Measurements from ENCODE around the gene HOOK1. TPM values are rescaled to one million over a fixed set of nuclear protein-coding genes. Genes with fewer than 3 reads are reported as not detected.

HOOK1 gene
- total and polyA plus RNA-seq, 2 donors (not counting 3 experiments of a cell fraction or from before 2014, with no cell fraction given), result not detected

DNA sequence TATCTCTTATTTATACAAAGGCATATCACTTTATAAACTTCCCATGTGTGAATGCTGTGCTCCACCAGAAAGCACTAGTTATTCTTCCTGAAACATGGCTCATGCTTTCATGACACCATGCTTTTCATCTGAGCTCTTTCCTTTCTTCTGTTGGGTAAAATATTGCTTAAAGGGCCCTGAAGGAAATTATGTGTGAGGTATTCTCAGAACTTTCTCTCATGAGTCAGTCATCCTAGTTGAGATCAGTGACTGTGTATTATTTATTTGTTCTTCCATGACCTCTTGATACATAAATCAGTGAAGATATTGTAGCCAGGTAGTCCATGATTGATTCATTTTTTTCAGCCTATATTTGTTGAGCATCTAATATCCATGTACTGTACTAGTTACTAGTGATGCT, 57.0 kb downstream of the HOOK1 start:
- no TSS peak for BruUV-seq (replicated peaks)
- H3K4me2 ChIP-seq (ENCODE audit: insufficient read depth, low read length), result no peak overlapping the region
- no peak overlapping the region for H2AFZ ChIP-seq (ENCODE audit: low read depth, low read length)
- ChIA-PET POLR2A (no interaction called here), CTCF (no interaction called here)
- no peak overlapping the region for H3K4me3 ChIP-seq (replicated peaks in 1 of 3; ENCODE audit: insufficient read depth in 1 of 3, low read depth in 1 of 3, low read length in 3 of 3)
- H3K79me2 ChIP-seq (ENCODE audit: control insufficient read depth, insufficient read depth, low read length), result no peaks in the 10 kb centered on the region
- dilution Hi-C loops (cut with MboI; ENCODE audit: extremely low pct_ligation_motif_present, low sequenced_read_pairs), result no loop called here
- TF ChIP-seq MYC (IDR thresholded peaks at IDR 0.05; ENCODE audit: low read depth, low read length) (no peak), JUN (IDR thresholded peaks at IDR 0.05; ENCODE audit: borderline replicate concordance, insufficient read depth, insufficient read length, low read depth) (no peak), POLR2AphosphoS5 (IDR thresholded peaks at IDR 0.05; ENCODE audit: insufficient read depth, low read depth, low read length) (no peak), GATA2 (IDR thresholded peaks at IDR 0.05; ENCODE audit: insufficient read depth, insufficient read length, low read depth, low read length) (no peak), FOS (IDR thresholded peaks at IDR 0.05; ENCODE audit: borderline replicate concordance, insufficient read depth, low read length) (no peak), POLR2A (IDR thresholded peaks at IDR 0.05; ENCODE audit: low read depth, low read length) (no peak), EZH2 (IDR thresholded peaks at IDR 0.05; ENCODE audit: borderline replicate concordance, low read depth, low read length, severe bottlenecking) (no peak)
- TF ChIP-seq, protein P1, sequence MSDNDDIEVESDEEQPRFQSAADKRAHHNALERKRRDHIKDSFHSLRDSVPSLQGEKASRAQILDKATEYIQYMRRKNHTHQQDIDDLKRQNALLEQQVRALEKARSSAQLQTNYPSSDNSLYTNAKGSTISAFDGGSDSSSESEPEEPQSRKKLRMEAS (IDR thresholded peaks at IDR 0.05; ENCODE audit: insufficient read depth, insufficient read length), result no peak
- TF ChIP-seq, protein P2, sequence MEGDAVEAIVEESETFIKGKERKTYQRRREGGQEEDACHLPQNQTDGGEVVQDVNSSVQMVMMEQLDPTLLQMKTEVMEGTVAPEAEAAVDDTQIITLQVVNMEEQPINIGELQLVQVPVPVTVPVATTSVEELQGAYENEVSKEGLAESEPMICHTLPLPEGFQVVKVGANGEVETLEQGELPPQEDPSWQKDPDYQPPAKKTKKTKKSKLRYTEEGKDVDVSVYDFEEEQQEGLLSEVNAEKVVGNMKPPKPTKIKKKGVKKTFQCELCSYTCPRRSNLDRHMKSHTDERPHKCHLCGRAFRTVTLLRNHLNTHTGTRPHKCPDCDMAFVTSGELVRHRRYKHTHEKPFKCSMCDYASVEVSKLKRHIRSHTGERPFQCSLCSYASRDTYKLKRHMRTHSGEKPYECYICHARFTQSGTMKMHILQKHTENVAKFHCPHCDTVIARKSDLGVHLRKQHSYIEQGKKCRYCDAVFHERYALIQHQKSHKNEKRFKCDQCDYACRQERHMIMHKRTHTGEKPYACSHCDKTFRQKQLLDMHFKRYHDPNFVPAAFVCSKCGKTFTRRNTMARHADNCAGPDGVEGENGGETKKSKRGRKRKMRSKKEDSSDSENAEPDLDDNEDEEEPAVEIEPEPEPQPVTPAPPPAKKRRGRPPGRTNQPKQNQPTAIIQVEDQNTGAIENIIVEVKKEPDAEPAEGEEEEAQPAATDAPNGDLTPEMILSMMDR (IDR thresholded peaks at IDR 0.05; ENCODE audit: extremely low read depth in 1 of 2, insufficient read depth in 1 of 2, low read depth in 1 of 2, low read length in 2 of 2), result no peak
- H4K20me1 ChIP-seq (replicated peaks; ENCODE audit: control insufficient read depth, extremely low read depth, insufficient read depth, low read length), result no peaks in the 10 kb centered on the region
- no peaks in the 10 kb centered on the region for H3K4me1 ChIP-seq (ENCODE audit: control insufficient read depth, extremely low read depth, insufficient read depth, low read length)
- FAIRE-seq, result no peak
- H3K27ac ChIP-seq (ENCODE audit: insufficient read depth, low read depth, low read length), result no peak overlapping the region
- intact Hi-C loops (cut with micrococcal nuclease), result no loop called here
- no peaks in the 10 kb centered on the region for H3K27me3 ChIP-seq (ENCODE audit: control insufficient read depth in 2 of 2, insufficient read depth in 2 of 2, low read length in 2 of 2)
- H3K9me3 ChIP-seq (replicated peaks; ENCODE audit: control insufficient read depth, insufficient read depth, low read length), result no peaks in the 10 kb centered on the region
- no peaks in the 10 kb centered on the region for H3K9me1 ChIP-seq (replicated peaks; ENCODE audit: control insufficient read depth, extremely low read depth, insufficient read depth, low read length)
- no peak for DNase-seq (ENCODE audit: low read depth, low spot score)
- no peak overlapping the region for H3K9ac ChIP-seq (replicated peaks; ENCODE audit: extremely low read depth, insufficient read depth, low read length)
- H3K36me3 ChIP-seq (ENCODE audit: control insufficient read depth in 2 of 2, extremely low read depth in 1 of 2, insufficient read depth in 2 of 2, low read length in 2 of 2), result no peaks in the 10 kb centered on the region

All from endothelial cell of umbilical vein (primary cell).